ENCODE data around the gene GSG1L2.

GSG1L2 gene

GRCh38 chr17:9806699-9807098 is 15.2 kb downstream of the GSG1L2 start:
- ATAC-seq = no peak
- TF ChIP-seq OSR1 (CRISPR knock-in tag; IDR thresholded peaks at IDR 0.05) (no peak), TOX (CRISPR knock-in tag; IDR thresholded peaks at IDR 0.05; ENCODE audit: borderline replicate concordance) (no peak), ZNF565 (CRISPR knock-in tag; conservative IDR thresholded peaks at IDR 0.05; ENCODE audit: low read depth) (no peak), ZC3H10 (CRISPR knock-in tag; IDR thresholded peaks at IDR 0.05) (no peak)

GRCh38 chr17:9805769-9806168 is 16.1 kb downstream of the GSG1L2 start:
- TF ChIP-seq CSRNP3 (CRISPR knock-in tag; IDR thresholded peaks at IDR 0.05) = no peak
- no peak for TF ChIP-seq PATZ1 (CRISPR knock-in tag; IDR thresholded peaks at IDR 0.05; ENCODE audit: borderline replicate concordance)
- no peak for TF ChIP-seq PPARA (CRISPR knock-in tag; IDR thresholded peaks at IDR 0.05; ENCODE audit: borderline replicate concordance)
- TF ChIP-seq ARNTL (CRISPR knock-in tag; IDR thresholded peaks at IDR 0.05; ENCODE audit: borderline replicate concordance, low read depth) = no peak
- no peak for TF ChIP-seq CSDC2 (CRISPR knock-in tag; IDR thresholded peaks at IDR 0.05)
- TF ChIP-seq ZFP3 (CRISPR knock-in tag; IDR thresholded peaks at IDR 0.05) = no peak
- TF ChIP-seq BACH2 (CRISPR knock-in tag; IDR thresholded peaks at IDR 0.05; ENCODE audit: borderline replicate concordance) = no peak
- TF ChIP-seq TCF4 (CRISPR knock-in tag; IDR thresholded peaks at IDR 0.05; ENCODE audit: borderline replicate concordance) = no peak
- no peak for TF ChIP-seq TOX (CRISPR knock-in tag; IDR thresholded peaks at IDR 0.05; ENCODE audit: borderline replicate concordance)
- TF ChIP-seq OSR1 (CRISPR knock-in tag; IDR thresholded peaks at IDR 0.05) = no peak
- no peak for TF ChIP-seq GLIS3 (CRISPR knock-in tag; IDR thresholded peaks at IDR 0.05)
- no peak for TF ChIP-seq ISL1 (CRISPR knock-in tag; IDR thresholded peaks at IDR 0.05)
- no peak for TF ChIP-seq ZFP30 (CRISPR knock-in tag; IDR thresholded peaks at IDR 0.05)
- TF ChIP-seq ZNF565 (CRISPR knock-in tag; conservative IDR thresholded peaks at IDR 0.05; ENCODE audit: low read depth) = no peak
- no peak for TF ChIP-seq ZNF70 (CRISPR knock-in tag; IDR thresholded peaks at IDR 0.05)
- no peak for TF ChIP-seq CREB5 (CRISPR knock-in tag; IDR thresholded peaks at IDR 0.05; ENCODE audit: low read depth)
- ATAC-seq = no peak

- no peak for ATAC-seq
- TF ChIP-seq ZC3H10 (CRISPR knock-in tag; IDR thresholded peaks at IDR 0.05) (no peak), OSR1 (CRISPR knock-in tag; IDR thresholded peaks at IDR 0.05) (no peak), SNAI2 (CRISPR knock-in tag; IDR thresholded peaks at IDR 0.05) (no peak)
Measured at GRCh38 chr17:9802697-9803096, 19.2 kb downstream of the GSG1L2 start.

- ATAC-seq = no peak
- TF ChIP-seq TOX (CRISPR knock-in tag; IDR thresholded peaks at IDR 0.05; ENCODE audit: borderline replicate concordance) = no peak
- TF ChIP-seq CSDC2 (CRISPR knock-in tag; IDR thresholded peaks at IDR 0.05) = no peak
- TF ChIP-seq SNAI2 (CRISPR knock-in tag; IDR thresholded peaks at IDR 0.05) = no peak
- TF ChIP-seq TCF4 (CRISPR knock-in tag; IDR thresholded peaks at IDR 0.05; ENCODE audit: borderline replicate concordance) = no peak
- no peak for TF ChIP-seq PATZ1 (CRISPR knock-in tag; IDR thresholded peaks at IDR 0.05; ENCODE audit: borderline replicate concordance)
- no peak for TF ChIP-seq CREB5 (CRISPR knock-in tag; IDR thresholded peaks at IDR 0.05; ENCODE audit: low read depth)
- no peak for TF ChIP-seq ESRRG (CRISPR knock-in tag; IDR thresholded peaks at IDR 0.05)
- no peak for TF ChIP-seq BACH2 (CRISPR knock-in tag; IDR thresholded peaks at IDR 0.05; ENCODE audit: borderline replicate concordance)
- TF ChIP-seq ISL1 (CRISPR knock-in tag; IDR thresholded peaks at IDR 0.05) = no peak
- no peak for TF ChIP-seq ZFP30 (CRISPR knock-in tag; IDR thresholded peaks at IDR 0.05)
- no peak for TF ChIP-seq OSR1 (CRISPR knock-in tag; IDR thresholded peaks at IDR 0.05)
- TF ChIP-seq PPARA (CRISPR knock-in tag; IDR thresholded peaks at IDR 0.05; ENCODE audit: borderline replicate concordance) = no peak
Measured at GRCh38 chr17:9802294-9802693, 19.6 kb downstream of the GSG1L2 start.

All from SK-N-SH treated with all-trans-retinoic acid at 6 μM for 48 hours (cell line).